Prostate gland (tissue), 2 donors: Measurements from ENCODE around the gene PCDHGB7. TPM values are rescaled to one million over a fixed set of nuclear protein-coding genes. Genes with fewer than 3 reads are reported as not detected.

Experiments
- DNase-seq: peaks from one replicate; pipeline ENCODE4 v3.0.0-alpha.2; 2019; ENCODE audit warnings: low spot score
- H3K27ac ChIP-seq, 2 donors: fragments of 200-600 bp; sonication (generic); 2 replicates each; pipeline ENCODE4 v1.5.1; 2017 to 2019
- H3K27me3 ChIP-seq: fragments of 200-600 bp; sonication (generic); replicated peaks from 2 replicates; pipeline ENCODE4 v1.5.1; 2019; ENCODE audit not compliant: insufficient read depth
- H3K36me3 ChIP-seq, 2 donors: fragments of 200-600 bp; sonication (generic); 1 replicate in 1 of 2; 2 replicates in 1 of 2; pipeline versions ENCODE4 v1.5.1 to v1.8.1; 2017 to 2019
- H3K4me1 ChIP-seq: fragments of 200-600 bp; sonication (generic); replicated peaks from 2 replicates; pipeline ENCODE4 v1.5.1; 2019
- H3K4me3 ChIP-seq, 2 donors: fragments of 200-600 bp; sonication (generic); 2 replicates each; pipeline ENCODE4 v1.5.1; 2017 to 2019
- H3K9me3 ChIP-seq: fragments of 200-600 bp; sonication (generic); 2 replicates; pipeline ENCODE4 v1.5.1; 2017
- POLR2A ChIP-seq: fragments of 450-650 bp; IDR thresholded peaks from one replicate; pipeline ENCODE4 v1.6.1; 2016; ENCODE audit warnings: antibody characterized with exemption, mild to moderate bottlenecking
- POLR2AphosphoS5 ChIP-seq: sonication (generic); formaldehyde crosslinking; IDR thresholded peaks from one replicate; pipeline ENCODE4 v1.6.1; 2017; ENCODE audit warnings: antibody characterized with exemption
- WGBS: methylation state at CpG from one replicate; pipeline ENCODE4 v1.1.5; 2018; 5-methylcytosine and 5-hydroxymethylcytosine counted together
- intact Hi-C: fragments of 100-400 bp; cut with DNase I; formaldehyde crosslinking; loops from one replicate; pipeline ENCODE4 v1.14.2; 2022
- total RNA-seq, 2 donors: library from RNA; depleted of rRNA; stranded (reverse); fragments of >200 nt; gene quantifications; one replicate each; pipeline ENCODE4 v1.1.0, GENCODE V29; 2016
- TF ChIP-seq, protein P1 (sequence below), 4 experiments: fragments of 200-600 bp in 2 of 4; fragments of 450-650 bp in 2 of 4; sonication (generic) in 2 of 4; IDR thresholded peaks; 1 replicate in 3 of 4; 2 replicates in 1 of 4; pipeline ENCODE4 v1.5.1; 2016 to 2019; ENCODE audit warnings: antibody characterized with exemption in 4 of 4, mild to moderate bottlenecking in 2 of 4, moderate library complexity in 2 of 4

Gene PCDHGB7
- total RNA-seq, 2 donors from 2014 or later = 7.0 to 14.6 TPM

DNA sequence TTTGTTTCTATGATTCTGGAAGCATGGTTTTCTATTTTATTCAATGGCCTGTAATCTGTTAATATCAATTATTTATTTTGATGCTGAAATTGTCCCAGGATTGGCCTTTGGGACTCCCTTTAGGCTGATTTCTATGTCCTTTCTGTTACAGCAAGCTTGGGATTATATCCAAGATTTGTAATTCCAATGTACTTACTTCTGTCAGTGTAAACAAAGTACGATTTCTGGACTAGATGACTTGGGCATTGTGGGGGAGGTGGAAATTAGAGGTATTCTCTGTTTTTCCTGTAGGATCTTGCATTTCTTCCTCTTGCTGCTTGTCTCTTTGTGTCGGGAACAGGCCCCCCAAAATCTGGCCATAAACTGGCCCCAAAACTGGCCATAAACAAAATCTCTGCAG lies 16.5 kb downstream of the PCDHGB7 start:
- 87% methylated on average over 2 of the region's 2 CpGs for WGBS
- Histone ChIP-seq H3K36me3 (no peaks in the 10 kb centered on the region), H3K27me3 (no peaks in the 10 kb centered on the region), H3K9me3 (no peaks in the 10 kb centered on the region), H3K4me3 (no peak overlapping the region), H3K27ac (no peak overlapping the region), H3K4me1 (no peaks in the 10 kb centered on the region)
- no peak for DNase-seq
- intact Hi-C loops = no loop called here
- TF ChIP-seq POLR2A (no peak), POLR2AphosphoS5 (no peak)
- TF ChIP-seq, protein P1, sequence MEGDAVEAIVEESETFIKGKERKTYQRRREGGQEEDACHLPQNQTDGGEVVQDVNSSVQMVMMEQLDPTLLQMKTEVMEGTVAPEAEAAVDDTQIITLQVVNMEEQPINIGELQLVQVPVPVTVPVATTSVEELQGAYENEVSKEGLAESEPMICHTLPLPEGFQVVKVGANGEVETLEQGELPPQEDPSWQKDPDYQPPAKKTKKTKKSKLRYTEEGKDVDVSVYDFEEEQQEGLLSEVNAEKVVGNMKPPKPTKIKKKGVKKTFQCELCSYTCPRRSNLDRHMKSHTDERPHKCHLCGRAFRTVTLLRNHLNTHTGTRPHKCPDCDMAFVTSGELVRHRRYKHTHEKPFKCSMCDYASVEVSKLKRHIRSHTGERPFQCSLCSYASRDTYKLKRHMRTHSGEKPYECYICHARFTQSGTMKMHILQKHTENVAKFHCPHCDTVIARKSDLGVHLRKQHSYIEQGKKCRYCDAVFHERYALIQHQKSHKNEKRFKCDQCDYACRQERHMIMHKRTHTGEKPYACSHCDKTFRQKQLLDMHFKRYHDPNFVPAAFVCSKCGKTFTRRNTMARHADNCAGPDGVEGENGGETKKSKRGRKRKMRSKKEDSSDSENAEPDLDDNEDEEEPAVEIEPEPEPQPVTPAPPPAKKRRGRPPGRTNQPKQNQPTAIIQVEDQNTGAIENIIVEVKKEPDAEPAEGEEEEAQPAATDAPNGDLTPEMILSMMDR (IDR thresholded peaks at IDR 0.05) = no peak

DNA sequence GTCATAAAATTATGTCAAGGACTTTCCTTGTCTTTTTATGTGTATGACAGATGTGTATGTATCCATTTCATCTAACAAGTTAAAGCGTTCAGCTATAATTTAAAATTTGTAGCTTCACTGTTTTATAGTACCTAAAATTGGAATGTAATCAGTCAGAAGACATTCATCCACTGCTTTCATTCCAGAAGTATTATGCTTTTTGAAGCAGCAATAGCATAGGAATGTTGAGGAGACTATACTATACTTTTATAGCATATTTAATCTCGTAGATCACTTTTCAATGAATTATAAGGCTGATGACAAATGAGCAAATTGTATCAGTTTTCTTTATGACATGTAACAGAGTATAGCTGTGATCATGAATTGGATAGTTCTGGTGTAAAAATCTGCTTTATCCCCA lies 19.7 kb downstream of the PCDHGB7 start:
- intact Hi-C loops = no loop called here
- TF ChIP-seq, protein P1 (IDR thresholded peaks at IDR 0.05) = no peak
- TF ChIP-seq POLR2A (no peak), POLR2AphosphoS5 (no peak)
- 93% methylated on average over 2 of the region's 2 CpGs for WGBS

DNA sequence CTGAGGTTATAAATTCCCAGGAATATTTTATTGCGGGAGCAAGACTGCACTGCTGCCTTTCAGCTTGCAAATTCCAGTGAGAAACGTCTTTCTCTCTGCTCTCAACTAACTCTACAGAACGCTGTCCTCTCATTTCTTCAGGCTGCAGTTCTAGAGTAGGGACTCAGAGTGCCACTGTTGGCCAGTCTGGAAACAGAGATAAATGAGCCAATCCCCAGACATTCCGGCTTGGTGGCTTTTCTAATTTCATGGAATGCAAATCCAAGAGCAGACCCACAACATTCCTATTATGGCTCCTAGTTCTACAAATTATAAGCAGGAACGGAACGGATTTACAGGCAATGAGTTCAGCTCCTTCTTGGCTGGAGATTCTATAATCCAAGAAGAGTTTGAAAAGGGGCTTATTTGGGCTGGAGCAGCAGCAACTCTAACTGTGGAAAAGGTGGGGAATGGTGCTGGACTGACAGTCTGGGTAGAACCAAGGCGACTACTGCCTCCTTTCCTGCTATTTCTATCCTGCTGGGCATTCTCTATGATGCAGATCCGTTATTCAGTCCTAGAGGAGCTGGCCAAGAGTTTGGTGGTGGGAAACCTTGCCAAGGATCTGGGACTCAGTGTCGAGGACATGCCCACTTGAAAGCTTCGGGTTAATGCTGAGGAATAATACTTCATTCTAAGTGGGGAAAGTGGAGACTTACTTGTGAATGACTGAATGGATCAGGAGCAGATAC lies 22.1 kb downstream of the PCDHGB7 start:
- intact Hi-C loops = no loop called here
- 68% methylated on average over 10 of the region's 10 CpGs for WGBS
- no peaks in the 10 kb centered on the region for H3K9me3 ChIP-seq

More for the DNA sequence above, 19.7 kb downstream of the PCDHGB7 start:
- H3K36me3 ChIP-seq = no peaks in the 10 kb centered on the region
- H3K9me3 ChIP-seq = no peaks in the 10 kb centered on the region
- DNase-seq = no peak
- H3K27ac ChIP-seq = no peak overlapping the region
- no peaks in the 10 kb centered on the region for H3K27me3 ChIP-seq
- H3K4me3 ChIP-seq = no peak overlapping the region
- no peaks in the 10 kb centered on the region for H3K4me1 ChIP-seq

DNA sequence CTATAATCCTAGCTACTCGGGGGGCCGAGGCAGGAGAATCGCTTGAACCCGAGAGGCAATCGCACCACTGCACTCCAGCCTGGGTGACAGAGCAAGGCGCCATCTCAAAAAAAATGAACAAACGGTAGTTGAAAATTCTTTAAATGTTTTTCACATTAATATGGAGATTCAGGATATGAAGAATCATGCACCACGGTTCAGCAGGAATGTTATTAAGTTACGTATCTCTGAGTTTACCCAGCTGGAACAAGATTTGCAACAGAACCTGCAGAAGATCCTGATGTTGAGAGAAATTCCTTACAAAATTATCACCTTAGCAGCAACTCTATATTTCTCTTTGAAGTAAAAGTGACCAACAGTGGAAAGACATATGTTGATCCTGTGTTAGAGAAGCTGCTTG lies 22.9 kb downstream of the PCDHGB7 start:
- no peaks in the 10 kb centered on the region for H3K36me3 ChIP-seq
- intact Hi-C loops = no loop called here
- H3K27ac ChIP-seq = no peak overlapping the region
- no peaks in the 10 kb centered on the region for H3K27me3 ChIP-seq
- WGBS = 90% methylated on average over 9 of the region's 9 CpGs
- no peak for DNase-seq
- H3K4me1 ChIP-seq = no peaks in the 10 kb centered on the region
- no peak for TF ChIP-seq POLR2AphosphoS5
- no peak for TF ChIP-seq POLR2A
- TF ChIP-seq, protein P1 (IDR thresholded peaks at IDR 0.05) = no peak
- no peak overlapping the region for H3K4me3 ChIP-seq
- no peaks in the 10 kb centered on the region for H3K9me3 ChIP-seq

More for the DNA sequence above, 22.1 kb downstream of the PCDHGB7 start:
- H3K27ac ChIP-seq = no peak overlapping the region
- H3K27me3 ChIP-seq = no peaks in the 10 kb centered on the region
- no peak for TF ChIP-seq POLR2A
- TF ChIP-seq, protein P1 (IDR thresholded peaks at IDR 0.05) = no peak
- no peak for TF ChIP-seq POLR2AphosphoS5
- no peaks in the 10 kb centered on the region for H3K36me3 ChIP-seq
- no peaks in the 10 kb centered on the region for H3K4me1 ChIP-seq
- DNase-seq = no peak
- no peak overlapping the region for H3K4me3 ChIP-seq

DNA sequence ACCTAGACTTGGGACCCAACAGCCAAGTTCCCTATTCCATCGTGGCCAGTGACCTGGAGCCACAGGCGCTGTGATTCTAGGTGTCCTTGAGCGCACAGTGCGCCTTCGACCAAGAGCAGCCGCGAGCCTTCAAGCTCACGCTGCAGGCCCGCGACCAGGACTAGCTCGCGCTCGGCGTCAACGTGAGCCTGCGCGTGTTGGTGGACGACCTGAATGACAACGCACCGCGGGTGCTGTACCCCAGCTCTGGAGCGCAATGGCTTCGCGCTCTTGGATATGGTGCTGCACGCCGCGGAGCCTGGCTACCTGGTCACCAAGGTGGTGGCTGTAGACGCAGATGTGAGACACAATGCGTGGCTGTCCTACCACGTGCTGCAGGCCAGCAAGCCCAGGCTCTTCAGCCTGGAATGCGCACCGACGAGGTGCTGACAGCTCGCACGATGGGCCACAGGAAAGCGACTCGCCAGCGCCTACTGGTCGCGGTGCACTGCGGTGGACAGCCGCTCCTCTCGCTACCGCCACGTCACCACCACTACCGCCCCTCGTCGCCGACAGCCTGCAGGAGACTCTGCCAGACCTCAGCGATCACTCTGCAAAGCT lies 24.2 kb downstream of the PCDHGB7 start:
- H3K4me3 ChIP-seq = no peak overlapping the region
- H3K27me3 ChIP-seq = no peaks in the 10 kb centered on the region
- H3K9me3 ChIP-seq = no peaks in the 10 kb centered on the region
- WGBS = 40% methylated on average over 36 of the region's 50 CpGs
- TF ChIP-seq, protein P1 (IDR thresholded peaks at IDR 0.05) = no peak
- TF ChIP-seq POLR2A = no peak
- TF ChIP-seq POLR2AphosphoS5 = no peak
- H3K4me1 ChIP-seq = no peaks in the 10 kb centered on the region
- H3K36me3 ChIP-seq = no peaks in the 10 kb centered on the region
- DNase-seq = no peak
- intact Hi-C loops = no loop called here
- H3K27ac ChIP-seq = no peak overlapping the region
